ES-I3 (cell line): ENCODE measurements around the gene ARHGEF39.
A peak's percentile ranks its signal among the peaks of the same experiment; 100 is the strongest.

Experiments
- H3K36me3 ChIP-seq: 2 replicates; pipeline ENCODE4 v1.6.1; 2013; ENCODE audit warnings: mild to moderate bottlenecking, low read length, control low read depth, moderate library complexity; ENCODE audit not compliant: insufficient read depth
- H3K4me1 ChIP-seq: 2 replicates; pipeline ENCODE4 v1.6.1; 2013; ENCODE audit warnings: mild to moderate bottlenecking, control low read depth, low read length; ENCODE audit not compliant: insufficient read depth
- H3K9ac ChIP-seq: 2 replicates; pipeline ENCODE4 v1.6.1; 2013; ENCODE audit warnings: low read depth, mild to moderate bottlenecking, low read length, moderate library complexity
- H3K9me3 ChIP-seq: 2 replicates; pipeline ENCODE4 v1.6.1; 2013; ENCODE audit warnings: mild to moderate bottlenecking, low read length, moderate library complexity; ENCODE audit not compliant: control insufficient read depth, insufficient read depth

ARHGEF39 gene

GRCh38 chr9:35664531-35665470, at the start of gene ARHGEF39:
TSS of gene ARHGEF39 (minus strand) at chr9:35665195. CDS start at chr9:35665169, 26 bp downstream.
- no peaks in the 10 kb centered on the region for H3K9me3 ChIP-seq
- peaks cover 4% of the 10 kb centered on the region; the same call in 1 of the 2 replicates for H3K4me1 ChIP-seq

GRCh38 chr9:35714123-35714522, 49.1 kb upstream of the ARHGEF39 start:
- Histone ChIP-seq H3K9ac (no peak overlapping the region), H3K4me1 (peaks cover 3% of the 10 kb centered on the region; the same call in 1 of the 2 replicates), H3K36me3 (peaks cover 44% of the 10 kb centered on the region), H3K9me3 (no peaks in the 10 kb centered on the region)

More at GRCh38 chr9:35664531-35665470, at the start of gene ARHGEF39:
- peak within 1 kb of the TSS; percentile 85 for H3K9ac ChIP-seq
- peaks cover 6% of the 10 kb centered on the region; the same call in 1 of the 2 replicates for H3K36me3 ChIP-seq

GRCh38 chr9:35713578-35713977, 48.6 kb upstream of the ARHGEF39 start:
- peaks cover 3% of the 10 kb centered on the region; the same call in 1 of the 2 replicates for H3K4me1 ChIP-seq
- H3K36me3 ChIP-seq = peaks cover 45% of the 10 kb centered on the region
- H3K9me3 ChIP-seq = no peaks in the 10 kb centered on the region
- no peak overlapping the region for H3K9ac ChIP-seq

GRCh38 chr9:35712762-35713400, 47.9 kb upstream of the ARHGEF39 start:
- peaks cover 44% of the 10 kb centered on the region for H3K36me3 ChIP-seq

GRCh38 chr9:35711501-35712428, 46.8 kb upstream of the ARHGEF39 start:
- Histone ChIP-seq H3K9ac (no peak overlapping the region), H3K9me3 (no peaks in the 10 kb centered on the region), H3K4me1 (peaks cover 3% of the 10 kb centered on the region; the same call in 1 of the 2 replicates), H3K36me3 (peaks cover 45% of the 10 kb centered on the region)

More at GRCh38 chr9:35712762-35713400, 47.9 kb upstream of the ARHGEF39 start:
- Histone ChIP-seq H3K9ac (no peak overlapping the region), H3K4me1 (peaks cover 3% of the 10 kb centered on the region; the same call in 1 of the 2 replicates), H3K9me3 (no peaks in the 10 kb centered on the region)

GRCh38 chr9:35710818-35711500, 46.0 kb upstream of the ARHGEF39 start:
- Histone ChIP-seq H3K36me3 (peaks cover 49% of the 10 kb centered on the region), H3K9me3 (no peaks in the 10 kb centered on the region), H3K9ac (no peak overlapping the region), H3K4me1 (peaks cover 3% of the 10 kb centered on the region; the same call in 1 of the 2 replicates)

- H3K9me3 ChIP-seq = no peaks in the 10 kb centered on the region
- no peak overlapping the region for H3K9ac ChIP-seq
- H3K4me1 ChIP-seq = no peaks in the 10 kb centered on the region
- peaks cover 53% of the 10 kb centered on the region for H3K36me3 ChIP-seq
Observed at GRCh38 chr9:35708146-35708545, 43.2 kb upstream of the ARHGEF39 start.

- H3K4me1 ChIP-seq = no peaks in the 10 kb centered on the region
- peaks cover 56% of the 10 kb centered on the region for H3K36me3 ChIP-seq
- no peaks in the 10 kb centered on the region for H3K9me3 ChIP-seq
- H3K9ac ChIP-seq = no peak overlapping the region
Observed at GRCh38 chr9:35706951-35707350, 42.0 kb upstream of the ARHGEF39 start.

GRCh38 chr9:35705836-35706430, 40.9 kb upstream of the ARHGEF39 start:
- Histone ChIP-seq H3K9me3 (no peaks in the 10 kb centered on the region), H3K36me3 (peaks cover 60% of the 10 kb centered on the region)

GRCh38 chr9:35705372-35705771, 40.4 kb upstream of the ARHGEF39 start:
- Histone ChIP-seq H3K9ac (no peak overlapping the region), H3K36me3 (peaks cover 61% of the 10 kb centered on the region), H3K9me3 (no peaks in the 10 kb centered on the region), H3K4me1 (no peaks in the 10 kb centered on the region)

More at GRCh38 chr9:35705836-35706430, 40.9 kb upstream of the ARHGEF39 start:
- H3K4me1 ChIP-seq = no peaks in the 10 kb centered on the region
- H3K9ac ChIP-seq = no peak overlapping the region

GRCh38 chr9:35703906-35704672, 39.1 kb upstream of the ARHGEF39 start:
- Histone ChIP-seq H3K9ac (no peak overlapping the region), H3K9me3 (no peaks in the 10 kb centered on the region), H3K4me1 (no peaks in the 10 kb centered on the region), H3K36me3 (peaks cover 64% of the 10 kb centered on the region)

- no peaks in the 10 kb centered on the region for H3K4me1 ChIP-seq
- no peaks in the 10 kb centered on the region for H3K9me3 ChIP-seq
- H3K9ac ChIP-seq = no peak overlapping the region
- peaks cover 55% of the 10 kb centered on the region for H3K36me3 ChIP-seq
Observed at GRCh38 chr9:35702696-35703095, 37.7 kb upstream of the ARHGEF39 start.
